Panc1 (cell line): ENCODE measurements around the gene PSMB9. TPM values are rescaled to one million over a fixed set of nuclear protein-coding genes. Genes with fewer than 3 reads are reported as not detected.
A peak's percentile ranks its signal among the peaks of the same experiment; 100 is the strongest.

Source experiments
- ATAC-seq: fragments of 200-7000 bp; cut with Tn5 transposase; 2 replicates; pipeline ENCODE4 v1.9.1; 2020; ENCODE audit warnings: mild to moderate bottlenecking, moderate library complexity
- BruUV-seq: library from RNA; stranded (reverse); fragments of 400-500 nt; replicated peaks from 2 replicates; lab custom pipeline; 2021; lab: Mats Ljungman, UMichigan
- CTCF ChIA-PET: fragments of 300-600 bp; sonication (Branson Sonifier 250); formaldehyde crosslinking; loops from one replicate; lab custom pipeline; 2022; ENCODE audit warnings: antibody characterized with exemption; lab: Charles Lee
- POLR2A ChIA-PET: fragments of 300-600 bp; sonication (Branson Sonifier 250); formaldehyde crosslinking; loops from one replicate; lab custom pipeline; 2022; ENCODE audit warnings: antibody characterized with exemption; lab: Charles Lee
- DNase-seq: peaks from one replicate; pipeline ENCODE4 v3.0.0-alpha.2; 2010; ENCODE audit warnings: low read depth, low spot score
- H3K27ac ChIP-seq: 2 replicates; pipeline ENCODE4 v1.5.1; 2011; ENCODE audit warnings: mild to moderate bottlenecking, low read length, inconsistent platforms
- H3K27me3 ChIP-seq: fragments of 200-500 bp; sonication (Bioruptor generic); 2 replicates; pipeline ENCODE4 v1.6.0; 2014; ENCODE audit warnings: low read length, inconsistent platforms; ENCODE audit not compliant: control insufficient read depth, insufficient read depth
- H3K36me3 ChIP-seq: fragments of 200-500 bp; sonication (Bioruptor generic); 2 replicates; pipeline ENCODE4 v1.5.1; 2014; ENCODE audit warnings: inconsistent platforms, mild to moderate bottlenecking, low read length, moderate library complexity; ENCODE audit not compliant: control insufficient read depth, insufficient read depth
- H3K4me1 ChIP-seq: 2 replicates; pipeline ENCODE4 v1.5.1; 2011; ENCODE audit warnings: inconsistent platforms, mild to moderate bottlenecking, low read length, moderate library complexity; ENCODE audit not compliant: control insufficient read depth, insufficient read depth
- H3K4me3 ChIP-seq, 2 experiments: 2 replicates each; pipeline ENCODE4 v1.5.1; 2011 to 2012; ENCODE audit warnings: low read depth in 2 of 2, low read length in 2 of 2, mild to moderate bottlenecking in 2 of 2, inconsistent platforms in 1 of 2, moderate library complexity in 1 of 2
- H3K9me3 ChIP-seq: fragments of 200-500 bp; sonication (Bioruptor generic); 2 replicates; pipeline ENCODE4 v1.5.1; 2014; ENCODE audit warnings: low read depth, mild to moderate bottlenecking, inconsistent platforms, low read length, moderate library complexity; ENCODE audit not compliant: control insufficient read depth, insufficient read depth
- CTCF ChIP-seq: fragments of 450-650 bp; IDR thresholded peaks from 2 replicates; pipeline ENCODE4 v1.5.1; 2017; ENCODE audit warnings: mild to moderate bottlenecking
- POLR2AphosphoS5 ChIP-seq: IDR thresholded peaks from 2 replicates; pipeline ENCODE4 v1.6.1; 2012; ENCODE audit warnings: mild to moderate bottlenecking, low read depth, low read length, moderate library complexity
- SIN3A ChIP-seq: IDR thresholded peaks from 2 replicates; pipeline ENCODE4 v1.6.1; 2012; ENCODE audit warnings: low read depth, mild to moderate bottlenecking, low read length, moderate library complexity, borderline replicate concordance; ENCODE audit not compliant: insufficient read depth
- TCF7L2 ChIP-seq: IDR thresholded peaks from 2 replicates; pipeline ENCODE4 v1.6.1; 2011; ENCODE audit warnings: mild to moderate bottlenecking, low read depth, low read length, inconsistent platforms
- in situ Hi-C: cut with HindIII; loops from 2 replicates; pipeline ENCODE4 v1.10.0; 2016; ENCODE audit warnings: low sequenced_read_pairs, low pct_unique_long_range_greater_than_20kb
- intact Hi-C: fragments of 100-400 bp; cut with micrococcal nuclease; formaldehyde crosslinking; loops from one replicate; pipeline ENCODE4 v1.10.0; 2022; ENCODE audit not compliant: unreplicated experiment
- total RNA-seq: library from RNA; stranded (reverse); gene quantifications from one replicate; pipeline ENCODE4 v1.2.1, GENCODE V29; 2021; ENCODE audit not compliant: unreplicated experiment
- TF ChIP-seq, protein P1 (sequence below), 2 experiments: IDR thresholded peaks; 2 replicates each; pipeline ENCODE4 v1.6.1; 2011 to 2012; ENCODE audit warnings: low read depth in 2 of 2, control low read depth in 1 of 2, low read length in 1 of 2, mild to moderate bottlenecking in 1 of 2, moderate library complexity in 1 of 2; ENCODE audit not compliant: insufficient read depth in 1 of 2

The PSMB9 gene
- total RNA-seq, 1 experiment from 2014 or later: 41.5 TPM

DNA sequence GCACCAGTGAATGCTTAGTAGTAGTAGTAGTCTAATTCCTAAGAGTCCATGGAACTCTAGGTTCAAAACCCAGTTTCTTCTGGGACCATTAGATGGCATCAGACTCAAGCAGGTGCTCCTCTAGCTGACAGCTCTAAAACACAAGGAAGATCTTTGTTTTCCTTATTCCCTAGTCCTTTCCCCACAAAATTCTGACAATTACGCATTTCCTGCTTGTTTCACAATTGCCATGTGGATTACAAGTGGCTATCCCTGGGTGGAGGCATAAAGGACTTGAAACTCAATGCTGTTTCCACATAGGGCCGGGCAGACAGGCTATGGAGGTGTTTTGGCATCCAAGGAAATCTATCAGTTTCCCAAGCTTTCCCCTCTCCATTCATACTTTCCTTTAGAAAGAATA lies 28.0 kb upstream of the PSMB9 start:
- ATAC-seq (peak; percentile 71; the same call in 1 of the 2 replicates), DNase-seq (no peak)
- no peak overlapping the region for H3K27ac ChIP-seq
- no peaks in the 10 kb centered on the region for H3K27me3 ChIP-seq
- ChIA-PET CTCF (interaction anchor here (1.3 kb wide), 1 partner anchor 42 kb away, joined by 7 read pairs; no protein-coding TSS in a partner anchor), POLR2A (no interaction called here)
- H3K4me1 ChIP-seq: no peaks in the 10 kb centered on the region
- TF ChIP-seq POLR2AphosphoS5 (no peak), TCF7L2 (no peak), SIN3A (no peak), CTCF (peak; percentile 60)
- TF ChIP-seq, protein P1, sequence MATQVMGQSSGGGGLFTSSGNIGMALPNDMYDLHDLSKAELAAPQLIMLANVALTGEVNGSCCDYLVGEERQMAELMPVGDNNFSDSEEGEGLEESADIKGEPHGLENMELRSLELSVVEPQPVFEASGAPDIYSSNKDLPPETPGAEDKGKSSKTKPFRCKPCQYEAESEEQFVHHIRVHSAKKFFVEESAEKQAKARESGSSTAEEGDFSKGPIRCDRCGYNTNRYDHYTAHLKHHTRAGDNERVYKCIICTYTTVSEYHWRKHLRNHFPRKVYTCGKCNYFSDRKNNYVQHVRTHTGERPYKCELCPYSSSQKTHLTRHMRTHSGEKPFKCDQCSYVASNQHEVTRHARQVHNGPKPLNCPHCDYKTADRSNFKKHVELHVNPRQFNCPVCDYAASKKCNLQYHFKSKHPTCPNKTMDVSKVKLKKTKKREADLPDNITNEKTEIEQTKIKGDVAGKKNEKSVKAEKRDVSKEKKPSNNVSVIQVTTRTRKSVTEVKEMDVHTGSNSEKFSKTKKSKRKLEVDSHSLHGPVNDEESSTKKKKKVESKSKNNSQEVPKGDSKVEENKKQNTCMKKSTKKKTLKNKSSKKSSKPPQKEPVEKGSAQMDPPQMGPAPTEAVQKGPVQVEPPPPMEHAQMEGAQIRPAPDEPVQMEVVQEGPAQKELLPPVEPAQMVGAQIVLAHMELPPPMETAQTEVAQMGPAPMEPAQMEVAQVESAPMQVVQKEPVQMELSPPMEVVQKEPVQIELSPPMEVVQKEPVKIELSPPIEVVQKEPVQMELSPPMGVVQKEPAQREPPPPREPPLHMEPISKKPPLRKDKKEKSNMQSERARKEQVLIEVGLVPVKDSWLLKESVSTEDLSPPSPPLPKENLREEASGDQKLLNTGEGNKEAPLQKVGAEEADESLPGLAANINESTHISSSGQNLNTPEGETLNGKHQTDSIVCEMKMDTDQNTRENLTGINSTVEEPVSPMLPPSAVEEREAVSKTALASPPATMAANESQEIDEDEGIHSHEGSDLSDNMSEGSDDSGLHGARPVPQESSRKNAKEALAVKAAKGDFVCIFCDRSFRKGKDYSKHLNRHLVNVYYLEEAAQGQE (IDR thresholded peaks at IDR 0.05; ENCODE audit: insufficient read depth in 1 of 2, low read depth in 2 of 2, low read length in 1 of 2): no peak
- H3K9me3 ChIP-seq: no peaks in the 10 kb centered on the region
- peaks cover 2% of the 10 kb centered on the region; the same call in 1 of the 2 replicates for H3K36me3 ChIP-seq
- no peak overlapping the region for H3K4me3 ChIP-seq
- in situ Hi-C loops (no loop called here), intact Hi-C loops (no loop called here)
- no TSS peak for BruUV-seq

DNA sequence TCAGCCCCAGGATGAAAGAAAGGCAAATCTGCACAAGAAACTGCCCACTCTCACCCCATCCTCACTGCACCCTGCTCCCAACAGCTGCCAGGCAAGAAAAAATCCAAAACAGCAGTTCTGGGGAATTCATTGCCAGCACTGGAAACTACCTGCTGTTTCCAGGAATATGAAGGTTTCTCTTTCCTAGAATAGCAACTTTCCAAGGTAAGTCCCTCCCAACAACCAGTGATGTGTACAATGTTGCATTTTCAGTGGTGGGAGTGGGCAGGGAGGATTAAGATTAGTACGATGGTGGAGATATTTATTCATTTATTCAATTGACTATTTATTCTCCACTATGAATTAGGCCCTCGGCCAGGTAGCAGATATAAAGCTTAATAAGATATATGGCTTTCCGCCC lies 27.0 kb upstream of the PSMB9 start:
- no peak for DNase-seq
- Histone ChIP-seq H3K4me3 (no peak overlapping the region), H3K27me3 (no peaks in the 10 kb centered on the region), H3K9me3 (no peaks in the 10 kb centered on the region), H3K4me1 (no peaks in the 10 kb centered on the region), H3K27ac (no peak overlapping the region), H3K36me3 (peaks cover 2% of the 10 kb centered on the region; the same call in 1 of the 2 replicates)
- intact Hi-C loops (no loop called here), in situ Hi-C loops (no loop called here)
- BruUV-seq: no TSS peak
- no peak for ATAC-seq
- TF ChIP-seq TCF7L2 (no peak), SIN3A (no peak), POLR2AphosphoS5 (no peak), CTCF (no peak)
- TF ChIP-seq, protein P1 (IDR thresholded peaks at IDR 0.05; ENCODE audit: insufficient read depth in 1 of 2, low read depth in 2 of 2, low read length in 1 of 2): no peak
- POLR2A ChIA-PET: no interaction called here
- CTCF ChIA-PET: interaction anchor here (1.3 kb wide), 1 partner anchor 41 kb away, joined by 7 read pairs; no protein-coding TSS in a partner anchor
